Left ventricle myocardium inferior (tissue), 1 donor: ENCODE results near the gene PAQR4. TPM values are rescaled to one million over a fixed set of nuclear protein-coding genes. Genes with fewer than 3 reads are reported as not detected.

Experiments used
- DNase-seq: peaks from one replicate; pipeline ENCODE4 v3.0.0-alpha.2; 2020
- H3K27ac ChIP-seq: fragments of 200-600 bp; replicated peaks from 2 replicates; pipeline ENCODE4 v1.8.0; 2021
- H3K27me3 ChIP-seq: fragments of 200-600 bp; 2 replicates; pipeline ENCODE4 v1.8.0; 2021; ENCODE audit warnings: low read depth
- H3K36me3 ChIP-seq: fragments of 200-600 bp; 2 replicates; pipeline ENCODE4 v1.8.0; 2021
- H3K4me1 ChIP-seq: fragments of 200-600 bp; 2 replicates; pipeline ENCODE4 v1.8.0; 2021
- H3K4me3 ChIP-seq: fragments of 200-600 bp; 2 replicates; pipeline ENCODE4 v1.8.0; 2021; ENCODE audit warnings: mild to moderate bottlenecking, moderate library complexity
- H3K9me3 ChIP-seq: fragments of 200-600 bp; replicated peaks from 2 replicates; pipeline ENCODE4 v1.8.0; 2021
- CTCF ChIP-seq: fragments of 200-600 bp; IDR thresholded peaks from 2 replicates; pipeline ENCODE4 v1.8.0; 2021; ENCODE audit warnings: antibody characterized with exemption, mild to moderate bottlenecking, borderline replicate concordance
- intact Hi-C: fragments of 100-400 bp; cut with micrococcal nuclease; formaldehyde crosslinking; loops from one replicate; pipeline ENCODE4 v1.11.0; 2022
- total RNA-seq: library from RNA; stranded (reverse); fragmentation: NEBNext Ultra II Directional; extraction: Animal tissue kit (Norgen Biotek cat#: 25700); gene quantifications from one replicate; pipeline ENCODE4 v1.2.1, GENCODE V29; 2021
- donor health status: DM: no; HTN: yes; CAD: no; lungs with severe emphysema.

Gene PAQR4
- total RNA-seq, 1 donor from 2014 or later: 9.2 TPM

- Histone ChIP-seq H3K4me3 (peak overlapping the region; percentile 83), H3K4me1 (peaks cover 62% of the 10 kb centered on the region), H3K9me3 (no peaks in the 10 kb centered on the region), H3K27ac (peak overlapping the region; percentile 98), H3K36me3 (peaks cover 7% of the 10 kb centered on the region), H3K27me3 (peaks cover 31% of the 10 kb centered on the region)
- intact Hi-C loops: no loop called here
- TF ChIP-seq CTCF: no peak
- peak; percentile 75 for DNase-seq
Measured at GRCh38 chr16:3020604-3021448, 51.7 kb downstream of the PAQR4 start.

- intact Hi-C loops: no loop called here
- peak overlapping the region; percentile 83 for H3K4me3 ChIP-seq
- peaks cover 62% of the 10 kb centered on the region for H3K4me1 ChIP-seq
- TF ChIP-seq CTCF: peak; percentile 54
- H3K36me3 ChIP-seq: peaks cover 15% of the 10 kb centered on the region
- H3K27ac ChIP-seq: peak overlapping the region; percentile 98
- H3K27me3 ChIP-seq: peaks cover 25% of the 10 kb centered on the region
- DNase-seq: peak; percentile 84
- no peaks in the 10 kb centered on the region for H3K9me3 ChIP-seq
Measured at GRCh38 chr16:3021449-3022207, 52.5 kb downstream of the PAQR4 start.

GRCh38 chr16:3022208-3022683 lies 53.1 kb downstream of the PAQR4 start:
- Histone ChIP-seq H3K27ac (peak overlapping the region; percentile 98), H3K27me3 (peaks cover 20% of the 10 kb centered on the region), H3K36me3 (peaks cover 22% of the 10 kb centered on the region), H3K4me3 (peak overlapping the region; percentile 83), H3K9me3 (no peaks in the 10 kb centered on the region), H3K4me1 (peaks cover 62% of the 10 kb centered on the region)
- DNase-seq: peak; percentile 88
- intact Hi-C loops: no loop called here
- no peak for TF ChIP-seq CTCF

- TF ChIP-seq CTCF: no peak
- H3K27ac ChIP-seq: peak overlapping the region; percentile 98
- intact Hi-C loops: no loop called here
- H3K27me3 ChIP-seq: peaks cover 14% of the 10 kb centered on the region
- peaks cover 23% of the 10 kb centered on the region for H3K36me3 ChIP-seq
- no peaks in the 10 kb centered on the region for H3K9me3 ChIP-seq
- H3K4me3 ChIP-seq: peak overlapping the region; percentile 83
- H3K4me1 ChIP-seq: peaks cover 63% of the 10 kb centered on the region
- DNase-seq: no peak
Measured at GRCh38 chr16:3022684-3023414, 53.7 kb downstream of the PAQR4 start.

Other genes with a start within 250 kb of the PAQR4 start
- gene PRSS27, start 249.1 kb upstream of the PAQR4 start, total RNA-seq: 0.11 TPM
- gene SRRM2, start 216.7 kb upstream of the PAQR4 start, total RNA-seq: 251 TPM
- gene ELOB, start 192.1 kb upstream of the PAQR4 start, total RNA-seq: 304 TPM
- gene PRSS33, start 181.8 kb upstream of the PAQR4 start, total RNA-seq: not detected
- not detected for gene PRSS41, start 170.9 kb upstream of the PAQR4 start, total RNA-seq
- not detected for gene PRSS21, start 152.1 kb upstream of the PAQR4 start, total RNA-seq
- 0.27 TPM for gene ZG16B, start 139.0 kb upstream of the PAQR4 start, total RNA-seq
- gene PRSS22, start 111.2 kb upstream of the PAQR4 start, total RNA-seq: not detected
- gene FLYWCH2, start 86.1 kb upstream of the PAQR4 start, total RNA-seq: 23.2 TPM
- gene FLYWCH1, start 57.4 kb upstream of the PAQR4 start, total RNA-seq: 35.7 TPM
- not detected for gene KREMEN2, start 5.1 kb upstream of the PAQR4 start, total RNA-seq
- gene PKMYT1, start 11.1 kb downstream of the PAQR4 start, total RNA-seq: 1.3 TPM
- 1.2 TPM for gene CLDN9, start 43.6 kb downstream of the PAQR4 start, total RNA-seq
- gene CLDN6, start 48.8 kb downstream of the PAQR4 start, total RNA-seq: not detected
- gene TNFRSF12A, start 51.0 kb downstream of the PAQR4 start, total RNA-seq: 66.2 TPM
- gene HCFC1R1, start 54.6 kb downstream of the PAQR4 start, total RNA-seq: 48.5 TPM
- 9.1 TPM for gene THOC6, start 54.7 kb downstream of the PAQR4 start, total RNA-seq
- 0.05 TPM for gene BICDL2, start 67.6 kb downstream of the PAQR4 start, total RNA-seq
- gene MMP25, start 77.2 kb downstream of the PAQR4 start, total RNA-seq: 1.2 TPM
- 36.3 TPM for gene IL32, start 96.3 kb downstream of the PAQR4 start, total RNA-seq
- gene ZSCAN10, start 129.9 kb downstream of the PAQR4 start, total RNA-seq: not detected
- gene ZNF205, start 143.2 kb downstream of the PAQR4 start, total RNA-seq: 8.0 TPM
- gene ZNF213, start 165.7 kb downstream of the PAQR4 start, total RNA-seq: 6.2 TPM
- not detected for gene OR1F1, start 218.9 kb downstream of the PAQR4 start, total RNA-seq